Renal cortical epithelial cell (primary cell): ENCODE measurements around the gene DBH. TPM values are rescaled to one million over a fixed set of nuclear protein-coding genes. Genes with fewer than 3 reads are reported as not detected.
A peak's percentile ranks its signal among the peaks of the same experiment; 100 is the strongest.

Experiments used
- DNase-seq: peaks from one replicate; pipeline ENCODE4 v3.0.0-alpha.2; 2011; ENCODE audit warnings: low read depth
- total RNA-seq: library from RNA; depleted of rRNA; stranded (reverse); fragments of >200 nt; gene quantifications from 2 replicates; pipeline ENCODE4 v1.2.3, GENCODE V29; 2014

The DBH gene
- total RNA-seq, 1 donor from 2014 or later: not detected

DNA sequence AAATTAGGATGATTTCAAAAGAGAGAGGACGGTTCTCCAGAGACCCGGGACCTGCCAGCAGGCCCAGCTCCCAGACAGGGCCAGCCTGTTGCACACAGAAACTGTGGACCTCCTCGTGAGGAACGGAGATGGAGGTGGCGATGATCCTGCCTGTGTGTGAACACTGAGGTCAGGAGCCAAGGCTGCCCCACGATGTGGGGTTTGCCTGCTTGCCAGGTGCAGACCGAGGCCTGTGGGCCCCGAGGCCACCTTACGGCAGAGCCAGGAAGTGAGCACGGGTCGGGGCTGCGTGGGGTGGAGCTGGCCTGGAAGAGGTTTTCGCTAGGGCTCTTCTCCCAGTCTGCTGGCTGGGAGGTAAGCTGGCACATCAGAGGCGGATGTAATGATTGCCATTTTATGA, 31.3 kb upstream of the DBH start:
- DNase-seq: no peak

DNA sequence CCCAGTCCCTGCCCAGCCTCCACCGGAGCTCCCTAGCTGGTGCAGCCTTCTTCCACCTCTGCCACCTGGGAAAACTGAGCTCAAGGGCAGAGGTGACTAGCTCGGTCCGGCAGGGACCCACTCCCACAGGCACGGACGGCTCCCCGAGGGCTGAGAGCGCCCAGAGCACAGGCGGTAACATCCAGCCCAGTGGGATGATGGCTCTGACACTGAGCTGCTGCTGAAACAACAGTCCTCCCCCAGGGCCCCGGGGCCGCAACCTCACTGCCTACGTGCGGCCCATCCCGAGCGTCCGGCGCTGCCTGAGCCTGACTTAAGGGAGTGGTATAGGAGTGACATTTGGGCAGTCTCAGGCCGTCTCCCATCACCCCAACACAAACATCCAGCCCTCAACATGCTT, 30.7 kb upstream of the DBH start:
- DNase-seq: no peak

DNA sequence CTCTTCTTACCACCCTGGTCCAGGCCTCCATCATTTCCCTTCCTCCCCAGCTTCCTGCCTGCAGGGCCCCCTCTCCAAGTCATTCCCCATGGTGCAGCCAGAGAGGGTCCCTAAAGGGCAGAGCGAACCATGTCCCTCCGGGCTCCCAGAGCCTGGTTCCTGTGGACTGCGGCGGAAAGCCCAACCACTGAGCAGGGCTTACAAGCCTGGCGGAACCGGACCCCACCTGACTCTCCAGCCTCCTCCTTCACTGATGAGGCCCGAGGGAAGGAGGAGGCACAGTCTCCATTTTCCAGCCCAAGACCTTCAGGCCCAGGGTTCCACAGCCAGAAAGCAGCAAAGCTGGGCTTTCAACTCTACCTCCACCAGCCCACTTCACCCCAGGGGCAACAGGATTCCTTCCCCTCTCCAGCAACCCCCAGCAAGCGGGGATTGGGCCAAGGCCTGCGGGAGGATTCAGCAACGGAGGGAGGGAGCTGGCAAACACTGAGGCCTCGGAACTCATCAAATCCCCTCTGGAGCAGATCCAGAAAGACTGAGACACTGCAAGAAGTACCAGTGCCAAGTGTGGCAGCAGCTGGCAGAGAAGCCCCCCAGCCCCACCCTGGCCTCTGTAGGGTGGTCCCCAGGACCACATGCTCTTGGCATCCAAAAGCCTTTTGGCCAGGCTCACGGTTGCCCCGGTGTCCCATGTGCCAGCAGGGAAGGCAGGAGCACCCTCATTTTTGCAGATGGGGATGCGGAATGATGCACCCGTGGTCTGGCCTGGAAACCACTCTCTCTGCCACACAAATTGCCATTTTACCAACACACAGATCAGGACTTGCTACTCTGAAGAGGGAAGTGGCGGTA, 30.1 kb upstream of the DBH start:
- no peak for DNase-seq

DNA sequence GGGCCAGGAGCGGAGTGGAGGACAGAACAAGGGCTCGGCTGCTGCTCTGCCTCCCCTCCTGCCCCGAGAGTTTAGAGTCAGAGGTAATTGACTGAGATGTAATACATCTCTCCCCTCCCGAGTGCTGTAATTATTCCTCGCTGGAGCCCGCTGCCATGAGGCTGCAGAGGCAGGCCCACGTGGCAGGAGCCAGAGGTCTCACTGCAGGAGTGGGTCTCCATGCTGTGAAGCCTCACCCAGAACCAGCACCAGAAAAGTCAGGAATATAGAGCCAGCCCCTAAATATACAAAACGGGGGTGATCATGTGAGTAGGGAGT, 29.5 kb upstream of the DBH start:
- no peak for DNase-seq

DNA sequence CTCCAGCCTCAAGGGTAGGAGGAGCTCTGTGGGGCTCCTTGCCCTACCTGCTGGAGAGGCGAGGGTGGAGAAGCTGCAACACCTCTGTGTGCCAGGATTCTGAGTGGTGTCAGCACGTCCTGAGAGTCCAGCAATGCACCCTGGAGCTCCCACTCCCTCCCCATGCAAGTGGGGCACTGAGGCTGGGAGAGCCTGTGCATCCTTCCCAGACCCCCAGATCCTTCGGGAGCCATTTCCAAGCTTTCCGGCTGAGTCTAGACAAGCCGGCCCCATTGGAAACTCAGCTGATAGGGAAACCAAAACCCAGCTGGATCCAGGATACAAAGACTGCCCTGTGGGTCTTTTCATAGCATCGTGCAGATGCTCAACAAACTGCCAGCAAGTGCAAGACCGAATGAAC, 28.8 kb upstream of the DBH start:
- no peak for DNase-seq

DNA sequence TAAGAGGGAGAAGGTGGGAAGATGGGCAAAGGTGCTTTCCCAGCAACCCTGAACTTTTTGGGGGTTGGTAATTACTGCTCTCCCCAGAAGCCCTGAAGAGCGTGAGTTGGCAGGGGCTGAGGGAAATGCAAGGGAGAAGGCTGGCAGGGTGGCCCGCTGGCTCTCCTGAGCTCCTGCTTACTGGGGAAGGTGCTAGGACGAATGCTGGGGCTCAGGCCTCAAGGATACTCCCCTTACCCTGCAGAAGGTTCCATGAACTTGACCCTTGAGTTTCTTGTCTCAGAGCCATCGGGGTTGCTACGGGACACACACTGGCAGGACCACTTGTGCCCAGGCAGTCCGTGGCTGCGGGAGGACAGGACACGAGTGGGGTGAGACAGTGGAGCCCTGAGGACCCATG, 28.2 kb upstream of the DBH start:
- no peak for DNase-seq

DNA sequence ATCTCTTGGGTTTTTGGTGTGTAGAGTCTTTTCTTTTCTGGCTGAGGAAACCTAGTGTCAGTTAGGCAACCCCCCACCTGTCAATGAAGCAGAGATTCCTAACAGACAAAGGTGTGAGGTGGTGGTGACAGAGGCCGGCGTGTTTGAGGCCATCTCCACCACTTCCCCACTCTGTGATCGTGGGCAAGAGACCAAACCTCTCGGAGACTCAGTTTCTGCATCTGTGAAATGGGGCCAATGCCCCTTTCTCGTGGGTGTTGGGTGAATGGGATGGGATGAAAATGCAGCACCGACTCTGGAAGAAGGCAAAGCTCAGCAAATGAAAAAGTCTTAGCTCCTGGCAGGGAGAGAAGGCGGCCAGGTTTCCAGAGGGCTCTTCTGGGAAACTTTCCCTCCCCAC, 27.8 kb upstream of the DBH start:
- no peak for DNase-seq

DNA sequence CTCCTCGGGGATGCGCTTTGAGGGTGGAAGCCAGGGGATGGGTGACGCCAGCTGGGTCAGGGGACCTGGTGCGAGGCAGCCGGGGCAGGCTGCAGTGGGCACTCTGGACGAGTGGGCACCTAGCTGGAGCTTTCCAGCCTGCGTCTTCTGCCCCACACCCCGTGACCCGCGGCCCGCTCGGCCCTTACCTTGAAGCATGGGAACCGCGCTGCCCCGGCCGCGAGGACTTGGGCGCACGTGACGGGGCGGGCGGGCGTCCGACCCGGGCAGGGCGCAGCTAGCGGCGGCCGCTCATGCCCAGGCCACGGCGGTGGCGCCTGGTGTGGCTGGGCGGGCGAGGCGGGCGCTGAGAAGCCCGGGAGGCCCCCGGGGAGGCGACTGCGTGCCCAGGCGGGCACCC, 27.3 kb upstream of the DBH start:
- DNase-seq: no peak

DNA sequence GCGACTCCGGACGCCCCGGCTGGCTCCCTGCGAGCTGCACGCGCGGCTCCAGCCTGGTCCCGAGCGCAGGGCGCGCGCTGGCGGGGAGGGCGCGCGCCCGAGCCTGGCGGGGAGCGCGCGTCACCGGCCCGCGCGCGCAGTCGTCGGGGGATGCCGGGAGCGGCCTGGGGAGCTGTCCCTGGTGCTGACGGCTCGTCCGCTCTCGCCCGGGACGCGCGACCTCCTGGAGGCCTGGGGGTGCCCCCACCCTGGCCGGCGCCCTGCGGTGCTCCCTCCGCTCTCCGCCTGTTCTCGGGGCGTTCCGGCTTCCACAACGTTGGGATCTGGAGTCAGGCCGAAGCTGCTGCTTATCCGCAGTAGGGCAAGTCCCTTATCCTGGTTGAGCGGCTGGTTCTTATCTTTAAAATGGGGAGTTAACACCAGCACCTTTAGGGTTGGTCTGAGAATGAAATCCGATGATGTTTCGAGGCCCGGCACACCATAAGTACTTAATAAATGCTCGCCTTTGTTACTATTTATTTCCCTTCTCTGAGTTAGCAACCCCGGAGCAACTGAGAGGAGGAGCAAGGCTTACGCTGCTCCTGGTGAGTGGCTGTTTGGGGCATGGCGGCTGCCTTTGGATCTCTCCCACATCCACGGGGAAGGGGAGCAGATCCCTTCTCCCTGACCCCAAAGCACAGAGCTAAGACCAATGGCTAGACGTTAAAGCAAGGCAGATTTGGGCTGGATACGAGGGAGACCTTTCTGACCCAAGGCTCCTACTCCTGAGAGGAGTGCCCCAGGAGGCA, 26.7 kb upstream of the DBH start, which contains the start of gene FAM163B:
Gene FAM163B, minus strand, starts transcription at position 79 of the 788 bp plus-strand sequence. CDS start 29,166 bp downstream, outside the sequence.
- DNase-seq: no peak

DNA sequence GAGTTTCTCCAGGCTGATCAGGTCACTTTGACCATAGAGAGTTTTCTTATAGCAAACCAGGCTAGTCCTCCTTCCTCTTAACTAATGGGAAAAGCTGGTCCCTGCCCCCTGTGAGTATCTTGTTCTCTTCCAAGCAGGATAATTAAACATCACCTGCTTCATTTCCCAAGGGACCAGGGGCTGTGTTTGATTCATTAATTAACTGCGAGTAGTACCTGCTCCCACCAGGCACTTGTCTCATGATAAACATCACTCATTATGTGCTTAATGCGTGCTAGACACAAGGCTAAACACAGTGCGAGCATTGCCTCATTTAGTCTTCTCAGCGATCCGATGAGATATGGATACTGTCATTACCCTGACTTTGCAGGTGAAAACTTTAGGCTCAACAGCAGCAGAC, 25.3 kb upstream of the DBH start:
- no peak for DNase-seq

DNA sequence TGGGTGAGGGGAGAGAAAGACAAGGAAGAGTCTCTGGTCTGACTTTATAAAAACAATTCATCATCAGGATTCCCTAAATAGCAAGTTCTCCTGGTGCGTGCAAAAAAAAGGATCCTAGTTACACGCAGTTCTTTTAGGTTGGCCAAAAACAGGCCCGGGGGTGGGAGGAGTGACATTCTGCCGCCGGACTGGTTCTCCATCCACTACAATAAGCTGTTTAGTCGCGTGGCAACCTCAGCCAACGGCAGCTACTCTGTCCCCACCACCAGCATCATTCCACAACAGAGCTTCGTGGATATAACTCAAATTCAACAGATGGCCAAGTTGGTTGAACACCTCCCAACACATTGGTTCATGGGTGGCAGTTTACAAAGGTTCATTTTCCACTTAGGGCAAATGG, 24.1 kb upstream of the DBH start:
- DNase-seq: no peak

DNA sequence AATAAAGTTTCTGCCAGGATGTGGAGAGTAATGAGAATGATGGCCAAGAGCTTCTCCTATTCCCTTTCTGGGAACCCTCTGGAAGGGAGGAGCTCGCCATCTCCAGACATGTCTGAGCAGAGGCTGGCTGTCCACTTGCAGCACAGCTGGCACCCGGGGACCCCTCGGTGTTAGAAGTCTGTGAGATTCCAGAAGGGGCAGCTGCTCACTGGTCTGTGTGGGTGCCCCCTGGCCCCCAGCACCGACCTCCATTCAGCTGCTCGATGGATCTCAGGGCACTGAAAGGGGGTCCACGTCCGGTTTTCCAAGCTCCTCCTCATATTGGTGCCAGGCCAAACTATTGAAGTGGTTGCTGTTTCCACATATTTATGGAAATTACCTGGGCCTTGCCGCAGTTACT, 23.3 kb upstream of the DBH start:
- no peak for DNase-seq

DNA sequence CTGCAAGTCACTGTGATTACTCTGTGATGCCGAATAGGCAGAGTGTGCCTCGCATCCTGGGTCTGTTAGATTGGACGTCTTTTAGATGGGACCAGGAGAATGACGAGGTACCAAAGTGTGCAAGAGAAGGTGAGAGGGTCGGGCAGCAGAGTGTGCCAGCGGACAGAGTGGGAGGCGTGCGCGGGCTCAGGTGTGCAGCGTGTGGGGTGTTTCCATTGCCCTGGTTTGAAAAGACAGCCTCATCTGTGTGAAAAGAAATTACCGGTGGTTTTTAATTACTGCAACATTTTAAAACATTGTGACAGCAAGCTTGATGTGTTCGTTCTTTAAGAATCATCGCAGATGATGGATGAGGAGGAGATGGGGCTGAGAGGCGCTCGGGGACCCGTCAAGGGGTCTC, 22.7 kb upstream of the DBH start:
- DNase-seq: no peak

DNA sequence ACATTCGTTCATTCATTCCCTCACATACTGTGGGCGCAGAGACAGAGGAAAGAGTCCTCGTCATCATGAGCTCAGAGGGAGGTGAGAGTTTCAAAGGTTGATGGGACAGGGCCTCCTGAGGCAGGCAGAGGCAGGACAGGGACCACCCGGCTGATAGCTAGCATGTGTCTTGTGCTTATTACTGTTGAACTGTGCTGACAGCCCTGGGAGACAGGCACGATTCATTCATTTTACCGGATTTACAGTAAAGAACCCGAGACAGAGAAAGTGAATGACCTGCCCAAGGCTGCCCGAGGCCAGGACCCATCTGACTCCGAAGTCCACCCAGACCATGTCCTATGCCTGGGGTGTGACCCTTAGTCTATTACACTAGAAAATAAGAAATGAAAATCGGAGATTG, 22.1 kb upstream of the DBH start:
- no peak for DNase-seq

DNA sequence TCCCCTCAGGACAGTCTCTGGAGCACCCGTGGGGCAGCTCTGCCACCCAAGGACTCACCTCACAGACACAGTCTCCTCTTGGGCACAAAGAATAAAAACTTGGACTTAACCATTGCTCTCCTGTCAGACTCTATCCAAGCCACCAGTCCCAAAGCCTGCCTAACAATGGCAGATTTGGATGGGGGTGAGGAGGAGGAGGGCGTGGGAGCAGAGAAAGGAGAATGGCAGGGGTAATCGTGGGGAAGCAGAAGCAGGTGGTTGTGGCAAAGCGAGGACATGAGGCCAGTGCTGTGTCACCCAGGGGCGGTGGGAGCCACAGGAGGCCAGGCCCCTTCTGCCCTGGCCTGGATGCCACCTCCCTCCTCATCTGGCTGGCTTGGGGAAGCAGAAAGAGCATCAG, 21.5 kb upstream of the DBH start:
- DNase-seq: no peak

DNA sequence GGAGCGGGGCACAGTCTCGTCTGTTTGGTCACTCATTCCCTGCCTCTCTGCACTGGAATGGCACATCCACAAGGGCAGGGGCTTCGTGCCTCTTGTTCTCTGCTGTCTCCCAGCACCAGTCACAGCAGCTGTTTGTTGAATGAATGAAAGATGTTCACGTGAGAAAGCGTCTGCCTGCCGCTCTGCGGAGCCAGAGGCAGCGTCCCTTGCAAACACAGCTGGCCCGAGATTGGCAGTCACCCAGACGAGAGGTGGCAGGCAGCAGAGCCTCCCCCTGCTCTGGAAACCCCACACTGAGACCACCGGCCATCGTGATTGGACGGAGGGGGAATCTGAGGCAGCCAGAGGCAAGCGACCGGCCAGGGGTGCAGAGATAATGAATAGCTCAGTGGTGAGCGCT, 21.0 kb upstream of the DBH start:
- DNase-seq: no peak

DNA sequence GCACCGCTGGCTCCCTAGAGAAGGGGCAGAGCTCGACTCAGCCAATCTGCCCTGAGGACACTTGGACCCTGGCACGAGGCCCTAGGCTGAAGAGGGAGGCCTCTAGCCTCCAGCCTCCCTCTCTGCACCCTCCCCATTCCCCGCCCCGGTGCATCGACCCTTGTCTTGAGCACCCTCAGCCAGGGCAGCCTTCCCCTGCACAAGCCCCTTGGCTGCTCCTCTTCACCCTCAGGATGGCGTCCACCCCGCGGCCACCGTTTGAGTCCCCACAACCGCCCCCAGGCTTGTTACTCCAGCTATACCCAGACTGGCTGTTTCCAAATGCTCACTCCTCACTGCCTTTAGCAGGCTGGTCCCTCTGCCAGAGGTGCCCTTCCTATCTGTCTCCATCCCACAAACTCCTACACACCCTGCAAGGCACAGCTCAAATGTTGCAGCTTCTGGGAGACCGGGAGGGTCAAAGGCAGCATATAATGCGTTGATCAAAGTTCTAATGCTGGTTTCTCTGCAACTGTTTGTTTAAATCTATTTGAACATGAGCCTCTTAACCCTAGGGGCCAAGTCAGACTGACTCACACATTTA, 20.5 kb upstream of the DBH start:
- no peak for DNase-seq

DNA sequence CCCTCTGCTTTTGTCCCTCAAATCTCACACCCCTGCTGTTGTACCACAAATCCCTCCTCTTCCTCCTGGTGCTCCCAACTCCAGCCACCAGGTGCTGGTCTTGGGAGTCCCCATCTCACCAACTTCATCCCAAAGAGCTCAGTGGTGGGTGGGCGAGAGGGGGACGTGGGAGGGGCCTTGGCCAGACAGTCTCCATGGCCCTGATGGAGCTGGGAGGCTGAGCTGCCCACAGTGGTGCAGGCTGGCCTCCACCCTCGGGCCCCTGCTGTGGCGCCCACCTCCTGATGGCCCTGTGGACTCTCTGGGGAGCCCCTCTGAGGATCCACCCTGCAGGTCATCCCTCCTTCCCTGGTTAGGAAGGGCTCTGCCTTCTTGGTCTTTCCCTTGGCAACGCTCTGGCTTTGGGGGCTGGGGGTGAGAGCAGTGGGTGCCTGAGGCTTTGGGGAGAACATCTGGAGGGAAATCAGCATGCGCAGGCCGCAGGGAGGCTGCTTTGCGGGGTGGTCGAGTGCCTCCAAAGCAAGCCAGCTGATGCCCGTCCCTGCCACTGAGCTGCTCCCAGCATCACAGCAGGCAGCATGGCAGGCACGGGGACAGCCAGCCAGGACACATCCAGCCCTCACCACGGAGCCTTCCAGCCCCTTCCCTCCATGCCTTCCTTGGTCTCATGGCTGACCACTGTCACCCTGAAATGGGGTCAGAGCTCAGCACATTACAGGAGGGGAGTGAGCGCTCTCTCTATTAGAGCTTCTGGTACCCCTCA, 19.3 kb upstream of the DBH start:
- no peak for DNase-seq

DNA sequence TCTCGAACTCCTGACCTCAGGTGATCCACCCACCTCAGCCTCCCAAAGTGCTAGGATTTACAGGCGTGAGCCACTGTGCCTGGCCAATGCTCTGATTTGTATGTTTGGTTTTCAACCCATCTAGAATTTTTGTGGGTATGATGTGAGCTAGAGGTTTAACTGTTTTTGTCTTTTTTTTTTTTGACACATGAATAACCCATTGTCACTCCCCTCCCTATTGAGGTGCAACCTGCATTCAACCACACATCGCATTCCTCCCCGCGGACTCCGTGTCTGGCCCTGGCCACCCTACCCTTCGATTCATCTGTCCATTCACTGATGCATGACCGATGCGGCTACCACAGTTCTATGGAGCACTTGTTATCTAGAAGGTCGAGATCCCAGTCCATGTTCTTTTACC, 17.4 kb upstream of the DBH start:
- DNase-seq: no peak

DNA sequence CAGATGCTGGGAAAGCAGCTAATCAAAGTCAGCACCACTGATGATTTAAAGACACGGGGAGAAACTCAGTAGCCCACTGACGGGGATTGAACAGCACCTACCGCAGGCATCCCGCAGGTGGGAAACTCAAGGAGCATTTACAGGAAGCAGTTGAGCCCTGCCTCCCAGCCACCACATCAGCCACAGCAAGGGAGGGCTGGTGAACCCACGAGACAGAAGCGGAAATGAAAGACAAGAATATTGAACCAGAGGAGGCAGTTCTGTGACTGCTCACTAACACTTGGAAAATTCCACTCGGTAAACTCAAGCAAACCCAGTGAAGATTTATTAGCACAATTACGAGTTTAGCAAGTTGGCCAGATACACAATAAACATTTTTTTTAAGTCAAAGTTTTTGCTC, 16.4 kb upstream of the DBH start:
- DNase-seq: peak; percentile 4

DNA sequence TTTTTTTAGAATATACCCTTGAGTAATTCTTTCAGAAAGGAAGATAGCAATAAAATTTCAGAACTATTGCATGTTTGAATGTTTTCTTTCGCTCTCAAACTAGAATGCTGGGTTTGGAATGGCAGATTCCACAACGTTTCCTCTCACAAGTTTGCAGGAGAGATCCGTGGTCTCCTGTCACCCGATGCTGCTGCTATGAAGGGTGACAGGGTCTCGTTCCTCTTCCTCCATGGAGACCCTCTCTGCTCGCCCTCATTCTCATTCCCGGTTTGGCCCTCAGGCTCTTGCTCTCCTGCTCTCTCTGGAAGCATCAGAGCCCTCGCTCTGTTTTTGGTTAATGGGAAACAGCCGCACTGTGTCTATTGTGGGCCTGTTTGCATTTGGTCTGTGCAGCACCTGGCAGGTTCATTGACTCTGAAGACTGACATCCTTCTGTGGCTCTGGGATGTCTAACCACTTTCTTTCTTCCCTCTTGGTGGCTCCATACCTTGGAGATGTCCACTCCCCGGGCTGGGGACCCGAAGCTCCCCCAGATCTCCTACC, 14.4 kb upstream of the DBH start:
- no peak for DNase-seq

DNA sequence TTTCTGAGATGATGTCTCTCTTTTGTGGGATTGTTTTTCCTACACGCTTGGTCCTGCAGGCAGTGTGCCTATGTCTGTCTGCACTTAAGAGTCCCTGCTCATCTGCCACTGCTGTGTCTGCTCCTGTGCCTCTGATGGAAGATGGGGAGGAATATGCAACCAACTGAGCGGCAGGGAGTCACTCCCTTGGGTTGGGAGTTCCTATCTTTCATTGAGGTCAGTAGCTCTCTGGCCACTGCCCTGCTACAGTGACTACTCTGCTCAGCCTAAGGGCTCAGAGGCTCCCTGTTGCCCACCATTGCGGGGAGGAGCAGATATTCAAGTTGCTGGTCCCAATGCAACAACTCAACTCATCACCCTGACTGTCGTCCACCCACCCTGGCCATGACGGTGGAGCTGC, 13.6 kb upstream of the DBH start:
- DNase-seq: no peak
